K562 (cell line): Measurements from ENCODE around the gene MACF1. TPM values are rescaled to one million over a fixed set of nuclear protein-coding genes. Genes with fewer than 3 reads are reported as not detected.

Source experiments
- ATAC-seq: fragments of 200-7000 bp; cut with Tn5 transposase; 3 replicates; pipeline ENCODE4 v1.9.1; 2020; ENCODE audit warnings: moderate library complexity
- BruUV-seq: library from RNA; stranded (reverse); fragments of 400-500 nt; replicated peaks from 2 replicates; lab custom pipeline; 2021; lab: Mats Ljungman, UMichigan
- CTCF ChIA-PET: fragments of 300-600 bp; formaldehyde crosslinking; extraction: SDS; loops from one replicate; lab custom pipeline; 2021; ENCODE audit warnings: low intra/inter-chr PET ratio; lab: Yijun Ruan, JAX
- POLR2A ChIA-PET: fragments of 300-600, 350-650 bp; sonication (Branson Sonifier 250); formaldehyde crosslinking; extraction: SDS; loops from one replicate; lab custom pipeline; 2021; ENCODE audit warnings: antibody characterized with exemption, inconsistent platforms; lab: Yijun Ruan, JAX
- DNase-seq, 4 experiments: peaks; one replicate each; pipeline versions ENCODE4 v3.0.0 to v3.0.0-alpha.2; 2011 to 2018; ENCODE audit warnings: low spot score in 3 of 4, mixed read lengths in 3 of 4; ENCODE audit errors: extremely low read depth in 1 of 4
- FAIRE-seq: peaks from 2 replicates; lab custom pipeline; 2011; peaks lifted over from hg19 to GRCh38; lab: Jason Lieb, UNC
- H2AFZ ChIP-seq: 2 replicates; pipeline ENCODE4 v1.6.0; 2011; ENCODE audit warnings: low read depth, low read length, control low read depth, inconsistent platforms
- H3K27ac ChIP-seq: fragments of 200-600 bp; 3 replicates; pipeline ENCODE4 v1.8.0; 2011; ENCODE audit warnings: low read depth, mild to moderate bottlenecking, control low read depth, inconsistent platforms, low read length, moderate library complexity, mixed read lengths; ENCODE audit errors: extremely low read depth
- H3K27me3 ChIP-seq, 2 experiments: fragments of 300-600 bp in 1 of 2; 2 replicates in 1 of 2; 3 replicates in 1 of 2; pipeline versions ENCODE4 v1.6.0 to v1.8.0; 2011; ENCODE audit warnings: inconsistent platforms in 2 of 2, low read length in 2 of 2, mild to moderate bottlenecking in 1 of 2, mixed read lengths in 1 of 2, moderate library complexity in 1 of 2; ENCODE audit not compliant: control insufficient read depth in 2 of 2, insufficient read depth in 2 of 2
- H3K36me3 ChIP-seq: fragments of 300-600 bp; 3 replicates; pipeline ENCODE4 v1.8.0; 2011; ENCODE audit warnings: mild to moderate bottlenecking, low read length, inconsistent platforms; ENCODE audit not compliant: control insufficient read depth, insufficient read depth
- H3K4me1 ChIP-seq, 2 experiments: fragments of 200-600 bp in 1 of 2; replicated peaks in 1 of 2; 2 replicates in 1 of 2; 3 replicates in 1 of 2; pipeline versions ENCODE4 v1.5.1 to v1.8.0; 2011; ENCODE audit warnings: inconsistent platforms in 2 of 2, low read length in 2 of 2, mild to moderate bottlenecking in 1 of 2, mixed read lengths in 1 of 2, moderate library complexity in 1 of 2; ENCODE audit not compliant: control insufficient read depth in 2 of 2, insufficient read depth in 2 of 2
- H3K4me2 ChIP-seq: 2 replicates; pipeline ENCODE4 v1.6.1; 2011; ENCODE audit warnings: low read length, control low read depth, inconsistent platforms, mixed read lengths; ENCODE audit not compliant: insufficient read depth
- H3K4me3 ChIP-seq: fragments of 200-600 bp; sonication (generic), shearing (Covaris generic); 2 replicates; pipeline ENCODE4 v1.5.1; 2016; ENCODE audit warnings: control low read depth, inconsistent platforms
- H3K79me2 ChIP-seq: fragments of 200-600 bp; 3 replicates; pipeline ENCODE4 v1.8.0; 2011; ENCODE audit warnings: low read length, inconsistent platforms; ENCODE audit not compliant: control insufficient read depth, insufficient read depth
- H3K9ac ChIP-seq, 2 experiments: 2 replicates each; pipeline versions ENCODE4 v1.6.0 to v1.6.1; 2011; ENCODE audit warnings: low read depth in 2 of 2, low read length in 2 of 2, control low read depth in 1 of 2, inconsistent platforms in 1 of 2, mild to moderate bottlenecking in 1 of 2, mixed read lengths in 1 of 2; ENCODE audit not compliant: insufficient read depth in 1 of 2
- H3K9me1 ChIP-seq: one replicate; pipeline ENCODE4 v1.6.0; 2011; ENCODE audit warnings: inconsistent platforms, mild to moderate bottlenecking, low read length, moderate library complexity; ENCODE audit not compliant: control insufficient read depth, insufficient read depth
- H3K9me3 ChIP-seq: replicated peaks from 2 replicates; pipeline ENCODE4 v1.5.1; 2011; ENCODE audit warnings: low read depth, low read length, inconsistent platforms; ENCODE audit not compliant: control insufficient read depth, insufficient read depth
- H4K20me1 ChIP-seq: replicated peaks from 2 replicates; pipeline ENCODE4 v1.6.1; 2011; ENCODE audit warnings: low read length, inconsistent platforms, mixed read lengths; ENCODE audit not compliant: control insufficient read depth, insufficient read depth
- ARID1B ChIP-seq: fragments of 450-650 bp; IDR thresholded peaks from 2 replicates; pipeline ENCODE4 v1.6.1; 2016; ENCODE audit warnings: antibody characterized with exemption, mild to moderate bottlenecking, inconsistent platforms
- BCL6 ChIP-seq: fragments of 250-450 bp; sonication (Bioruptor Pico); IDR thresholded peaks from 2 replicates; pipeline ENCODE4 v1.4.0; 2020
- DACH1 ChIP-seq: fragments of 450-650 bp; IDR thresholded peaks from 2 replicates; pipeline ENCODE4 v1.6.1; 2018; ENCODE audit not compliant: partially characterized antibody
- ETV1 ChIP-seq: fragments of 450-650 bp; conservative IDR thresholded peaks from 2 replicates; pipeline ENCODE4 v1.6.1; 2016; ENCODE audit warnings: missing genetic modification characterization, control low read depth, low read depth, missing compliant biosample characterization
- HINFP ChIP-seq: fragments of 450-650 bp; conservative IDR thresholded peaks from 2 replicates; pipeline ENCODE4 v1.6.1; 2016; ENCODE audit warnings: missing genetic modification characterization, low read depth, mild to moderate bottlenecking, control low read depth, missing compliant biosample characterization
- KLF1 ChIP-seq: fragments of 450-650 bp; IDR thresholded peaks from 2 replicates; pipeline ENCODE4 v1.6.1; 2016; ENCODE audit warnings: missing genetic modification characterization, missing compliant biosample characterization
- NR2C2 ChIP-seq, 2 experiments: fragments of 200-800 bp in 1 of 2; sonication (Bioruptor generic) in 1 of 2; sonication (generic) in 1 of 2; formaldehyde crosslinking in 1 of 2; IDR thresholded peaks; 2 replicates each; pipeline versions ENCODE4 v1.6.1 to v1.8.0; 2016 to 2022; ENCODE audit warnings: mild to moderate bottlenecking in 1 of 2, missing compliant biosample characterization in 1 of 2, missing genetic modification characterization in 1 of 2, missing genetic modification reagents in 1 of 2
- RCOR1 ChIP-seq, 2 experiments: IDR thresholded peaks; 2 replicates each; pipeline ENCODE4 v1.6.1; 2012; ENCODE audit warnings: low read depth in 2 of 2, low read length in 2 of 2, borderline replicate concordance in 1 of 2, improper control_type of control experiment in 1 of 2
- SMARCA4 ChIP-seq: fragments of 450-650 bp; IDR thresholded peaks from 2 replicates; pipeline ENCODE4 v1.6.1; 2016
- UBTF ChIP-seq, 2 experiments: IDR thresholded peaks; 2 replicates each; pipeline ENCODE4 v1.6.1; 2012; ENCODE audit warnings: improper control_type of control experiment in 2 of 2, low read depth in 2 of 2, low read length in 2 of 2, borderline replicate concordance in 1 of 2
- ZBTB33 ChIP-seq: sonication (generic); formaldehyde crosslinking; IDR thresholded peaks from 2 replicates; pipeline ENCODE4 v1.8.1; 2023; ENCODE audit warnings: mild to moderate bottlenecking, missing genetic modification reagents
- ZBTB7A ChIP-seq: IDR thresholded peaks from 2 replicates; pipeline ENCODE4 v1.6.1; 2011; ENCODE audit warnings: low read depth, mild to moderate bottlenecking, low read length, moderate library complexity, borderline replicate concordance; ENCODE audit not compliant: control insufficient read depth
- ZC3H8 ChIP-seq: fragments of 450-650 bp; IDR thresholded peaks from 2 replicates; pipeline ENCODE4 v1.6.1; 2017
- ZNF3 ChIP-seq: fragments of 250-450 bp; sonication (Bioruptor Pico); IDR thresholded peaks from 2 replicates; pipeline ENCODE4 v1.5.0; 2021; ENCODE audit warnings: mild to moderate bottlenecking, moderate library complexity
- WGBS: fragments of 100-300 bp; shearing (Covaris generic); methylation state at CpG from one replicate; pipeline ENCODE4 v1.1.6; 2016; ENCODE audit warnings: low coverage, mixed read lengths; ENCODE audit not compliant: insufficient coverage; ENCODE audit errors: missing lambda C conversion rate; 5-methylcytosine and 5-hydroxymethylcytosine counted together
- in situ Hi-C: fragments of 300-500 bp; cut with MboI; formaldehyde crosslinking; loops from 4 replicates; pipeline ENCODE4 v1.15.0; 2018; ENCODE audit warnings: inconsistent platforms, mixed read lengths
- intact Hi-C: fragments of 100-400 bp; cut with micrococcal nuclease; formaldehyde crosslinking; loops from 2 replicates; pipeline ENCODE4 v1.14.2; 2022
- polyA plus RNA-seq, 8 experiments: library from polyadenylated mRNA; depleted of rRNA in 4 of 8; stranded (reverse) in 5 of 8; unstranded in 3 of 8; fragments of >200 nt; fragmentation: Nextera tagmentation in 2 of 8; fragmentation: Illumina TruSeq in 1 of 8; extraction: Ambion mirVana in 2 of 8; extraction: Trizol in 1 of 8; gene quantifications; 2 replicates each; pipeline versions ENCODE4 v1.2.1 to v1.2.3, GENCODE V29; 2011 to 2014; ENCODE audit warnings: inconsistent platforms in 1 of 8, missing spikeins in 1 of 8
- total RNA-seq, 7 experiments: library from RNA; depleted of rRNA in 6 of 7; stranded (reverse); fragments of >200 nt in 6 of 7; fragmentation: Illumina TruSeq in 2 of 7; extraction: Trizol in 2 of 7; gene quantifications; 2 replicates each; pipeline versions ENCODE4 v1.2.1 to v1.2.3, GENCODE V29; 2011 to 2021; ENCODE audit warnings: low replicate concordance in 1 of 7

Gene MACF1
- total and polyA plus RNA-seq, 9 of the 15 experiments (the other 6 are each of a cell fraction or from before 2014, with no cell fraction given): 13.2 to 232 (median 112) TPM

- ATAC-seq (peak; percentile 79), FAIRE-seq (peak; percentile 88), DNase-seq (peak; percentile 31 to 90 (median 56))
- ChIA-PET CTCF (no interaction called here), POLR2A (interaction anchor here (0.6 to 5.6 kb wide), 18 partner anchors 9 to 1732 kb away, joined by 3 to 61 read pairs (median 4); partner anchors contain the start of gene MACF1)
- Histone ChIP-seq H3K4me2 (peak overlapping the region; percentile 70), H4K20me1 (peaks cover 10% of the 10 kb centered on the region), H3K27me3 (no peaks in the 10 kb centered on the region; a peak in 1 of 5 replicates), H3K9ac (peak overlapping the region; percentile 5 to 60; a peak in 3 of 4 replicates), H3K9me1 (no peaks in the 10 kb centered on the region), H3K9me3 (no peaks in the 10 kb centered on the region), H3K79me2 (peaks cover 83% of the 10 kb centered on the region), H3K27ac (peak overlapping the region; percentile 79), H2AFZ (peak overlapping the region; percentile 18; the same call in 1 of the 2 replicates), H3K4me1 (peaks cover 23 to 53% of the 10 kb centered on the region in 2 experiments), H3K4me3 (peak overlapping the region; percentile 3; the same call in 1 of the 2 replicates), H3K36me3 (peaks cover 2% of the 10 kb centered on the region; the same call in 1 of the 3 replicates)
- intact Hi-C loops: no loop called here
- 6% methylated on average over 7 of the region's 7 CpGs for WGBS
- no TSS peak for BruUV-seq
- in situ Hi-C loops: no loop called here
- TF ChIP-seq RCOR1 (IDR thresholded peaks at IDR 0.05; ENCODE audit: borderline replicate concordance in 1 of 2, low read depth in 2 of 2, low read length in 2 of 2): peak in 1 of 2 experiments; percentile 93; a peak in 2 of 4 replicates
- TF ChIP-seq KLF1: no peak
- TF ChIP-seq ETV1 (tag): no peak
- no peak for TF ChIP-seq ZC3H8
- peak; percentile 63 for TF ChIP-seq SMARCA4
- peak; percentile 32; the same call in 1 of the 2 replicates for TF ChIP-seq ZBTB7A
- no peak for TF ChIP-seq ZNF3 (CRISPR knock-in tag)
- TF ChIP-seq ARID1B: peak; percentile 70
- TF ChIP-seq DACH1: peak; percentile 84
- no peak for TF ChIP-seq NR2C2 (CRISPR knock-in tag; IDR thresholded peaks at IDR 0.05)
- TF ChIP-seq NR2C2 (tag; IDR thresholded peaks at IDR 0.05): 0 out of 2 replicates have a peak, but pooled peaks have one; percentile 21
- TF ChIP-seq ZBTB33 (CRISPR knock-in tag): 0 out of 2 replicates have a peak, but pooled peaks have one; percentile 8
- TF ChIP-seq UBTF (IDR thresholded peaks at IDR 0.05; ENCODE audit: borderline replicate concordance in 1 of 2, low read depth in 2 of 2, low read length in 2 of 2): peak; percentile 74 to 87; a peak in 3 of 4 replicates
- TF ChIP-seq HINFP (tag): no peak
- no peak for TF ChIP-seq BCL6 (CRISPR knock-in tag)
Observed at GRCh38 chr1:39214021-39214713, 9.7 kb downstream of the MACF1 start.
